HG02763 (cell line): ENCODE results near the gene AMER2.

Experiments
- ATAC-seq: cut with Tn5 transposase; IDR thresholded peaks from one replicate; pipeline ENCODE4 v1.9.1; 2021; ENCODE audit warnings: mild to moderate bottlenecking, moderate library complexity; ENCODE audit not compliant: unreplicated experiment

AMER2 gene

GRCh38 chr13:25157681-25158080 lies 14.4 kb downstream of the AMER2 start:
- ATAC-seq: no peak

- ATAC-seq: no peak
Measured at GRCh38 chr13:25153736-25154135, 18.4 kb downstream of the AMER2 start.

GRCh38 chr13:25151626-25152195 lies 20.4 kb downstream of the AMER2 start:
- ATAC-seq: no peak

GRCh38 chr13:25149711-25150110 lies 22.4 kb downstream of the AMER2 start:
- no peak for ATAC-seq

GRCh38 chr13:25148402-25148771 lies 23.7 kb downstream of the AMER2 start:
- no peak for ATAC-seq

GRCh38 chr13:25147638-25148401 lies 24.3 kb downstream of the AMER2 start:
- ATAC-seq: no peak

GRCh38 chr13:25143706-25144105 lies 28.4 kb downstream of the AMER2 start:
- no peak for ATAC-seq

- ATAC-seq: no peak
Measured at GRCh38 chr13:25141042-25141441, 31.0 kb downstream of the AMER2 start.

GRCh38 chr13:25137788-25138115 lies 34.3 kb downstream of the AMER2 start:
- ATAC-seq: no peak

- no peak for ATAC-seq
Measured at GRCh38 chr13:25136880-25137787, 35.0 kb downstream of the AMER2 start.

- ATAC-seq: no peak
Measured at GRCh38 chr13:25135896-25136295, 36.2 kb downstream of the AMER2 start.

GRCh38 chr13:25132751-25133390 lies 39.2 kb downstream of the AMER2 start:
- no peak for ATAC-seq

- ATAC-seq: no peak
Measured at GRCh38 chr13:25131881-25132420, 40.1 kb downstream of the AMER2 start.

- ATAC-seq: no peak
Measured at GRCh38 chr13:25130944-25131343, 41.1 kb downstream of the AMER2 start.

- ATAC-seq: no peak
Measured at GRCh38 chr13:25118378-25118905, 53.6 kb downstream of the AMER2 start.

GRCh38 chr13:25117312-25117711 lies 54.8 kb downstream of the AMER2 start:
- no peak for ATAC-seq

- no peak for ATAC-seq
Measured at GRCh38 chr13:25116044-25116443, 56.0 kb downstream of the AMER2 start.

- peak; percentile 61 for ATAC-seq
Measured at GRCh38 chr13:25114220-25114619, 57.9 kb downstream of the AMER2 start.

- no peak for ATAC-seq
Measured at GRCh38 chr13:25112695-25113255, 59.3 kb downstream of the AMER2 start.
